ENCODE results near the gene TSPAN10. TPM values are rescaled to one million over a fixed set of nuclear protein-coding genes. Genes with fewer than 3 reads are reported as not detected.

Gene TSPAN10
- total and polyA plus RNA-seq, 2 of the 13 experiments (the other 11 are each of a cell fraction or from before 2014, with no cell fraction given): 0.54 to 0.75 TPM

DNA sequence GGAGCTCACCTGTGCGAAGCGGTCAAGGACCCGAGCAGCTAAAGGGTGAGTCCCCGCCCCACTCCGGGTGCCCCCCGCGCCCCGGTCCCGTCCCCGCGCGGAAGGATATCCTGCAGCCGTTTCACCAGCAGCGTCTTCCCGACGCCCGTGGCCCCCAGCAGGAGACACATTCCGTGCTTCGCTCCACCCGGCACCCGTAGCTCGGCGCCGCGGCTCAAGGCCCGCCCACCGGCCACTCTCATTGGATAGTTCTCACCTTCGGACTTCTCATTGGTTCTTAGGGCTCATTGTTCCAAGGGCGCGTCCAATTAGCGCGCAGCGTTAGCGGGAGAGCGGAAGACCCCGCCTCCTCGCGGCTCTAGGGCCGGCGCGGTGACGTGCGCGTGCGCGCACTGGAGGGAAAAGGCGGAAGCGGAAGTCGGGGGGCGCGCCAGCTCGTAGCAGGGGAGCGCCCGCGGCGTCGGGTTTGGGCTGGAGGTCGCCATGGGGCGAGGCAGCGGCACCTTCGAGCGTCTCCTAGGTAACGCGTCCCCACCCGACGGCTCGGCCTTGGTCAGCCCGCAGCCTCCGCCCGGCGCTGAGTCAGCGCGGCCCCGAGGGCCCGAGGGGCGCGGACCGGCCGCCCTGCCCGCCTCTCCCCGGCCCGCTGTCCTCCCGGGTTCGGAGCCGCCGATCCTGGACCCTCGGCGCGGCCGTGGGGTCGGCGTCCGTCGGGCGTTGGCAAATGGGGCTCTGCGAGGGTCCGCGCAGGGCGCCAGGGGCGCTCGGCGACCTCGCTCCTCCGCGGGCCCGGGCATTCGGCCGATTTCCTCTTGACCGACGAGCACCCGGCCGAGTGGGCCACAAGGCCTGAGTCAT is 46.8 kb downstream of the TSPAN10 start, which contains the start of the genes ARL16 and HGS (continued):
- TF ChIP-seq, protein P1, sequence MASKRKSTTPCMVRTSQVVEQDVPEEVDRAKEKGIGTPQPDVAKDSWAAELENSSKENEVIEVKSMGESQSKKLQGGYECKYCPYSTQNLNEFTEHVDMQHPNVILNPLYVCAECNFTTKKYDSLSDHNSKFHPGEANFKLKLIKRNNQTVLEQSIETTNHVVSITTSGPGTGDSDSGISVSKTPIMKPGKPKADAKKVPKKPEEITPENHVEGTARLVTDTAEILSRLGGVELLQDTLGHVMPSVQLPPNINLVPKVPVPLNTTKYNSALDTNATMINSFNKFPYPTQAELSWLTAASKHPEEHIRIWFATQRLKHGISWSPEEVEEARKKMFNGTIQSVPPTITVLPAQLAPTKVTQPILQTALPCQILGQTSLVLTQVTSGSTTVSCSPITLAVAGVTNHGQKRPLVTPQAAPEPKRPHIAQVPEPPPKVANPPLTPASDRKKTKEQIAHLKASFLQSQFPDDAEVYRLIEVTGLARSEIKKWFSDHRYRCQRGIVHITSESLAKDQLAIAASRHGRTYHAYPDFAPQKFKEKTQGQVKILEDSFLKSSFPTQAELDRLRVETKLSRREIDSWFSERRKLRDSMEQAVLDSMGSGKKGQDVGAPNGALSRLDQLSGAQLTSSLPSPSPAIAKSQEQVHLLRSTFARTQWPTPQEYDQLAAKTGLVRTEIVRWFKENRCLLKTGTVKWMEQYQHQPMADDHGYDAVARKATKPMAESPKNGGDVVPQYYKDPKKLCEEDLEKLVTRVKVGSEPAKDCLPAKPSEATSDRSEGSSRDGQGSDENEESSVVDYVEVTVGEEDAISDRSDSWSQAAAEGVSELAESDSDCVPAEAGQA (IDR thresholded peaks at IDR 0.05; ENCODE audit: low read depth): peak; percentile 26; the same call in 1 of the 2 replicates
- TF ChIP-seq, protein P1 (CRISPR knock-in tag; IDR thresholded peaks at IDR 0.05; ENCODE audit: borderline replicate concordance): peak; percentile 90; the same call in 1 of the 2 replicates
- TF ChIP-seq MIXL1 (CRISPR knock-in tag; IDR thresholded peaks at IDR 0.05) (peak; percentile 72), SIN3B (IDR thresholded peaks at IDR 0.05; ENCODE audit: low read length) (peak; percentile 45; the same call in 1 of the 2 replicates), HOXA5 (CRISPR knock-in tag; IDR thresholded peaks at IDR 0.05) (peak; percentile 73; the same call in 1 of the 2 replicates), ZNF616 (CRISPR knock-in tag; IDR thresholded peaks at IDR 0.05; ENCODE audit: low read depth) (0 out of 2 replicates have a peak, but pooled peaks have one; percentile 7), ZFY (CRISPR knock-in tag; IDR thresholded peaks at IDR 0.05) (peak; percentile 66), TMF1 (CRISPR knock-in tag; IDR thresholded peaks at IDR 0.05; ENCODE audit: low read depth) (no peak; the same call in 1 of the 2 replicates), RFX5 (IDR thresholded peaks at IDR 0.05; ENCODE audit: low read depth, low read length) (peak; percentile 33), SAFB2 (CRISPR knock-in tag; IDR thresholded peaks at IDR 0.05; ENCODE audit: borderline replicate concordance, low read depth) (peak; percentile 63; the same call in 1 of the 2 replicates), ZFX (CRISPR knock-in tag; IDR thresholded peaks at IDR 0.05; ENCODE audit: low read depth) (peak; percentile 79), TARDBP (CRISPR knock-in tag; IDR thresholded peaks at IDR 0.05) (peak; percentile 81), GATAD2A (CRISPR knock-in tag; IDR thresholded peaks at IDR 0.05) (peak; percentile 67), ZNF124 (CRISPR knock-in tag; IDR thresholded peaks at IDR 0.05) (0 out of 2 replicates have a peak, but pooled peaks have one; percentile 53), IRX3 (CRISPR knock-in tag; IDR thresholded peaks at IDR 0.05; ENCODE audit: borderline replicate concordance, low read depth) (peak; percentile 25; the same call in 1 of the 2 replicates)
- TF ChIP-seq, protein P2, sequence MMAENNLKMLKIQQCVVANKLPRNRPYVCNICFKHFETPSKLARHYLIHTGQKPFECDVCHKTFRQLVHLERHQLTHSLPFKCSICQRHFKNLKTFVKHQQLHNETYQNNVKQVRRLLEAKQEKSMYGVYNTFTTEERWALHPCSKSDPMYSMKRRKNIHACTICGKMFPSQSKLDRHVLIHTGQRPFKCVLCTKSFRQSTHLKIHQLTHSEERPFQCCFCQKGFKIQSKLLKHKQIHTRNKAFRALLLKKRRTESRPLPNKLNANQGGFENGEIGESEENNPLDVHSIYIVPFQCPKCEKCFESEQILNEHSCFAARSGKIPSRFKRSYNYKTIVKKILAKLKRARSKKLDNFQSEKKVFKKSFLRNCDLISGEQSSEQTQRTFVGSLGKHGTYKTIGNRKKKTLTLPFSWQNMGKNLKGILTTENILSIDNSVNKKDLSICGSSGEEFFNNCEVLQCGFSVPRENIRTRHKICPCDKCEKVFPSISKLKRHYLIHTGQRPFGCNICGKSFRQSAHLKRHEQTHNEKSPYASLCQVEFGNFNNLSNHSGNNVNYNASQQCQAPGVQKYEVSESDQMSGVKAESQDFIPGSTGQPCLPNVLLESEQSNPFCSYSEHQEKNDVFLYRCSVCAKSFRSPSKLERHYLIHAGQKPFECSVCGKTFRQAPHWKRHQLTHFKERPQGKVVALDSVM (CRISPR knock-in tag; IDR thresholded peaks at IDR 0.05): no peak; the same call in 1 of the 2 replicates
- TF ChIP-seq, protein P3, sequence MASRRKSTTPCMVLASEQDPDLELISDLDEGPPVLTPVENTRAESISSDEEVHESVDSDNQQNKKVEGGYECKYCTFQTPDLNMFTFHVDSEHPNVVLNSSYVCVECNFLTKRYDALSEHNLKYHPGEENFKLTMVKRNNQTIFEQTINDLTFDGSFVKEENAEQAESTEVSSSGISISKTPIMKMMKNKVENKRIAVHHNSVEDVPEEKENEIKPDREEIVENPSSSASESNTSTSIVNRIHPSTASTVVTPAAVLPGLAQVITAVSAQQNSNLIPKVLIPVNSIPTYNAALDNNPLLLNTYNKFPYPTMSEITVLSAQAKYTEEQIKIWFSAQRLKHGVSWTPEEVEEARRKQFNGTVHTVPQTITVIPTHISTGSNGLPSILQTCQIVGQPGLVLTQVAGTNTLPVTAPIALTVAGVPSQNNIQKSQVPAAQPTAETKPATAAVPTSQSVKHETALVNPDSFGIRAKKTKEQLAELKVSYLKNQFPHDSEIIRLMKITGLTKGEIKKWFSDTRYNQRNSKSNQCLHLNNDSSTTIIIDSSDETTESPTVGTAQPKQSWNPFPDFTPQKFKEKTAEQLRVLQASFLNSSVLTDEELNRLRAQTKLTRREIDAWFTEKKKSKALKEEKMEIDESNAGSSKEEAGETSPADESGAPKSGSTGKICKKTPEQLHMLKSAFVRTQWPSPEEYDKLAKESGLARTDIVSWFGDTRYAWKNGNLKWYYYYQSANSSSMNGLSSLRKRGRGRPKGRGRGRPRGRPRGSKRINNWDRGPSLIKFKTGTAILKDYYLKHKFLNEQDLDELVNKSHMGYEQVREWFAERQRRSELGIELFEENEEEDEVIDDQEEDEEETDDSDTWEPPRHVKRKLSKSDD (CRISPR knock-in tag; IDR thresholded peaks at IDR 0.05; ENCODE audit: low read depth): no peak

All from HepG2 (cell line).